HG02759 (cell line): ENCODE data around the gene BHMT2.

ENCODE experiments used
- ATAC-seq: cut with Tn5 transposase; IDR thresholded peaks from one replicate; pipeline ENCODE4 v1.9.1; 2021; ENCODE audit warnings: mild to moderate bottlenecking, moderate library complexity; ENCODE audit not compliant: unreplicated experiment

The BHMT2 gene

DNA sequence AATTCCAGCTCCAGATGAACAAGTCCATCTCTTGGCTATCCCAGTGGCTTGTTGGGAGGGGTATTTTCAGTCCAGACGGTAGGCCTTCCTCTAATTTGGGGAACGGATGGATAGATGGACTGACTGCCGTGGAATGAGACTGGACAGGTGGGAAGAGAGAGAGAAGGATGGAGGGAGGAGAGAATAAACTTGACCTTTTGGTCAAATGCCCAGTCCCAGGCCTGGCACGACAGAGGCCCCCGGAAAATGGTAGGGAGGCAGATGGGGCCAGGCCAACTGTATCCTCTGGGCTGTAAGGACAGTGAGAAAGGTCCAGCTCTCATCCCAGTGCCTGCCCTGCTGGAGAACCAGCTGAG, 43.1 kb downstream of the BHMT2 start:
- no peak for ATAC-seq

DNA sequence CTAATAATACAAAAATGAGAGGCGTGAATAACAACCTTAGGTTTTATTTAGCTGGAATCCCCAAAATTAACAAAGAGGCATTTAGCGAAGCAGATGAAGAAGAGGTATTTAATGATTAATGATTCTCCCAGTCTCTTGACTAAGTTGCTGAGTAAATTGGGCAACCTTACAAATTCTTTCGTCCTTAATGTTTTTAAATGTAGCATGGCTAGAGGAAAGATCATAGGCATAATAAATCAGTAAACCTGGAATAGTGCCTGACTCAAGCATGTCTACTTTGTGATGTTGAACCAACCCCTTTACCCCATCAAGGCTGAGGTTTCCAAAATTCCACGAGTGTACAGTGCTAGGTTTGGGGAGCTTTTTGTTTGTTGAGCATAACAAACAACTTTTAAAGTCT, 49.9 kb downstream of the BHMT2 start:
- no peak for ATAC-seq

DNA sequence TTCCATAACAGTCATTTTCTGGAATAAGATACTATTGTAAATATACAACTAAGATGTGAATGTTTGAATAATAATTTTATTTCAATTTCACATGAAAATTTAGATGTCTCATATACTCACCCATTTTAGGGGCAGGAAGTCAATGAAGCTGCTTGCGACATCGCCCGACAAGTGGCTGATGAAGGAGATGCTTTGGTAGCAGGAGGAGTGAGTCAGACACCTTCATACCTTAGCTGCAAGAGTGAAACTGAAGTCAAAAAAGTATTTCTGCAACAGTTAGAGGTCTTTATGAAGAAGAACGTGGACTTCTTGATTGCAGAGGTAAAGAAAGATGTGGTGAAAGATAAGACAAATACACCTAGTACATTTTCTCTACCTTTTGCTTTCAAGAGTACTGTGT, 50.7 kb downstream of the BHMT2 start:
- no peak for ATAC-seq

DNA sequence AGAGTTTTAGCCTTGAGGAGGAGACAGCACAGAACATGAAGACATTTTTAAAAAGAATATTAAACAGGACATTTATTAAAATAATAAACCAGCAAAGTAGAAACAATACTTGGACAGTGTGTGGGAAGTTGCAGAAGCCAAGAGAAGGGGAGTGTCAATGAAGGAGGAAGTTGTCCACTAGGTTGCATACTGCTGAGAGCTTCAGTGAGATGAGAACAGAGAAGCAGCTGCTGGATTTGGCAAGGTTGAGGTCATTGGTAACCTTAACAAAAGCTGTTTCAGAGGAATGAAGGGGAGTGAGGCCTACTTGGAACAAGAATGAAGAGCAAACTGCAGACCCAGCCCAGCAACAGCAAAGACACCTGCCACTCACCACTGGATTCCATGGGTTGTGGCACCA, 53.4 kb downstream of the BHMT2 start:
- ATAC-seq, result no peak

DNA sequence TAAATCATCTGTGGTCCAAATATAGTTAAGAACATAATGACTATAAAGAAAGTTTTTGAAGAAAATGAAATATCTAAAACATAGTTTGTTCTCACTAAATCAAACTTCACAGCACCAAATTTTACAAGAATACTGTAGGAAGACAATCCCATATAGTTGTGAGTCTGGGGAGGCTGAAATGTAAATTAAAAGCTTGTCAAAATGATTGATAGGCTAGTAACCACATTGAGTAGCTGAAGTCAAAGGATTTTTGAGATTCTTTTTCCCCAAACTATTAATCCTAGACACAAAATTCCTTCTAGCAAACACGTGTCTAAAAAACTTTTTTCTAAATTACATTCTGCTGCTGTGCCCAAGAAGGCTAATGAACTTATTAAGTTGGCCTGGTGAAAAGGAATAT, 55.0 kb downstream of the BHMT2 start:
- ATAC-seq, result no peak

DNA sequence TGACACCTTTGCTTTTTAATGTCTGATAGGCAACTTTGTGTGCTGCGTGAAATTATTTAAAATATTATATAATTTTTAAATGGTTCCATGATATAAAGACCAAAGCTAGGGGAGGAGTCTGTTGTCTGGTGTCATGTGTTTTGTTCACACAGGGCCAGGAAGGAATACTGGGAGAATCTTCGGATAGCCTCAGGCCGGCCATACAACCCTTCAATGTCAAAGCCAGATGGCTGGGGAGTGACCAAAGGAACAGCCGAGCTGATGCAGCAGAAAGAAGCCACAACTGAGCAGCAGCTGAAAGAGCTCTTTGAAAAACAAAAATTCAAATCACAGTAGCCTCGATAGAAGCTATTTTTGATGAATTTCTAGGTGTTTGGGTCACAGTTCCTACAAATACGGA, 61.2 kb downstream of the BHMT2 start:
- no peak for ATAC-seq

DNA sequence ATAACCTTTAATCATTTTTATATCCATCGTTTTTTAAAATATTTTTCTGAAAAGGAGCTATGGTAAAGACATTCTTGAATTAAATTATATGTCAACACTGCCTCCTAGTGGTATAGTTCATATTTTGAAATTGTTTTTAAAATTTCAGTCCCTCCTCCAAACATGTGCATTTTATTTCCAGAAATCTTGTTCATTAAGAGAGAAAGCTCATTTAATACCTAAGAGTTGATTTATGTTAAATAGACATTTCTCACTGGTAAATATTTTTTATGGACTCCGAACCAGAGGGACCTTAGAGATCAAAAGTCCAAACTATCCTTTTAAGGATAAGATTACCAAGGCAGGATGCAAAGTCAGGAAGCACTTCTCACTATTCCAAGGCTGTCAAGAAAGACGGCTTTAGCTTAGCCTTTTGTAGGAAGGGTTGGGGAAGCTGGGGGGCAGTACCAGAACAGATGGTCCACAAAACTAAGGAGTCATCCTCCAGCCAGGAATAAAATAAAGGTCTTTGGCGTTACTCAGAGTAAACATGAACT, 63.6 kb downstream of the BHMT2 start:
- no peak for ATAC-seq

DNA sequence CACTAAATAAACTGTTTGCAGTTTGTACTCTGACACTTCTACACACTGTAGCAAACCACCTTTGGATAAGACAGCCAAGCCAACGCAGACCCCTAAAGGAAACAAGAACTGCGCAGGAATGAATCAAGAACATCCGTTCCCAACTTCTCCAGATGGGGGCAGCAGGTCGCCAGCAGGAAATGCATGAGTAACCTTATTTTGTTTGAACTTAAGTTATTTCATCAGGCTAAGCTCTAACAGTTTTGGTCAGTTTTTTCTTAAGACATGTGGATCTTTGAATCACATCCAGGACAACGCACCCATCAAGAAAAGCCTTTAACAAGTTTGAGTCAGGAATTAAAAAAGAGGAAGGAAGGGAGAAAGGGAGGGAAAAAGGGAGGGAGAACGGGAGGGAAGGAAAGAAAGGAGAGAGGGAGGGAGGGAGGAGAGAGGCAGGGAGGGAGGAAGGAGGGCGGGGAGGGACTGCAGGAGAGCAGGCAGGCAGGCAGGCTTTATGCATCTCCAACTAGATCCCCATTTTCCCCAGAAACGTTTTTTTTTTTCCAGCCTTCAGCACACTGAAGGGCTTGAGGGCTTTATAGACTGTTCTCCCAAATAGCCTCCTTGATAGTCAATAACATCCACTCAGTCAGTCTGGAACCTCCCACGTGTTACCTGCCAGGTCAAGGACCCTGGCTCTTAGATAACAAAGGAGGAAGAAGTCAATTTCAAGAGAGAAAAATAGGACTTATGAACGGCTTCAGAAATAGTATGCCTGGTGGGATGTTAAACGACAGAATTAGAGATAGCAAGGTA, 64.3 kb downstream of the BHMT2 start:
- no peak for ATAC-seq

DNA sequence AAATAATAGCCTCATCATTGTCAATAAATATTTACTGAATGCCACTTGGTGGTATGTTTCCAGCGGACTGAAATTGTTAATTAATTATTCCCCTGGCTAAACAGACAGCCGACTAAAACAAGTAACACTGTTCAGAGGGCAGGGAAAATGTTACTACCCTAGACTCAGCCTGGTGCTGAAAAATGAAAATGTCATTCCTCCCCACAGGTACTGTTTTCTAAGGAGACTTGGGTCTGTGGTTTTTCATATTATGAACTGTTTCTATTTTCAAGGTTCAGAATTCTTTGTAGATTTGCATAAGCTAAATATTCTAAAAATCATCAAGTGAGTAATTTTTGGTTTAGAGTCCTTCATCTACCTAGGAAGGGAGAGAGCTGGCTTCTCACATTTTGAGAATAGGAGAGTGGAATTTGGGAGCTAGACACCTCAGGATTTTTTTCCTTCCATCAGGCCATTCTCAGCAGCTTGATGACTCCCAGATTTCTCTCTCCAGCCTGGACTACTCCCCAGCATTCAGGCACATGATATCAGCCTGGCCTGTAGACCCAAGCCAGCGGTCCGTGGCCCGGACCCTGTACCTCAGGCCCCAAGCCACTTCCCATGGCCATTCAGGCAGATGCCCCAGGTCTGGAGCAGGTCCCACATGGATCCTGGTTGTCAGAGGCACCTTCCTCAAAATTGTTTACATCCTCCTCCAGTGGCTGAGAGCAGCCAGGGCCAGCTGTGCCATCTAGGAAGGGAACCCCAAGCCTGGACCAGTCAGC, 66.4 kb downstream of the BHMT2 start:
- ATAC-seq, result no peak

DNA sequence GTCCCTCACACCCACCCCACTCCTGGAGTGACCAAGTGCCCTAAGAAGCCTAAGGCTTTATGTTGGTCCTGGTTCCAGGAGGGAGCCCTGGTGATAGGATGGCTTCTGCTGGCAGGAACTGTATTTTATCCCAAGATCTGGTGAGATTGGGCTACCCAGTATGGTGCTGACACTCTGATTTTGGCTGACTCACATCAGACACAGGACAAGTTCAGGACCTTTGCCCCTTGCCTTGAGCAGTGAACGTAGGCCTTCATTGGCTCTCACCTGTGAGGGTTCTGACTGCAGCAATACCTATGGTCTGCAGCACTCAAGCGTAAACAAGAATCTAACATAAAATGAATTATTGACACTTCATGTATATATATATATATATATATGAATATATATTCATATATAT, 67.1 kb downstream of the BHMT2 start:
- no peak for ATAC-seq
